Eye (tissue), 1 donor: ENCODE data around the gene P2RX6.
"Not testable (repeated sequence)": the region's sequence is repeated elsewhere in the genome, so short reads cannot be mapped to it uniquely, and the experiment has no call there.

Source experiments
- DNase-seq: peaks from one replicate; pipeline ENCODE4 v3.0.0-alpha.2; 2015

P2RX6 gene

DNA sequence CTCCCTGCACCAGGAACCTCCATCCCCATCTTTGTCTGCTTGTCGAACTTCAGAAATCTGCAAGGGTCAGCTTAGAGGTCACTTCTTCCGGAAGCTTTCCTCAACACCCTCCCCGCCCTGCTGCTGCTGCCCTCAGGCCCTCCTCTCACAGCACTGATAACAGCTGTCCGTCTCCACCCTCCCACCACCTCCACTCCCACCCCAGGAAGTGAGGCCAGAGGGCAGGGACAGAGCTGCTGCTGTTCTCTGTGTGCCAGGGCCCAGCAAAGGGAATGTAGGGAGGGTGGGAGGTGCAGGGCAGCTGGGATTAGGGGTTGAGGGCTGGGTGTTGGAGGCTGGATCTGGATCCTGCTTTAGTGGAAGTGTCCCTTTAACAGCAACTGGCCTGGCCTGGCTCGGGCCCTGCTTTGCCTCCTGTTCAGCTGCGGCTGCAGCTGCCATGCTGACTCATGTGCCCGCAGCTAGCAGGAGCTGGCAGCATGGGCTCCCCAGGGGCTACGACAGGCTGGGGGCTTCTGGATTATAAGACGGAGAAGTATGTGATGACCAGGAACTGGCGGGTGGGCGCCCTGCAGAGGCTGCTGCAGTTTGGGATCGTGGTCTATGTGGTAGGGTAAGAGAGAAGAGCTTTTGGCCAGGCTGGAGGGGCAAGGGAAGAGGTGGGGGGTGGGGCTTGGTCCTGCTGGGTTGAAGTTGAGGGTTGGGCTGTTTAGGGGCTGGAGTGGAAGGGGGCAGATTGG, at the start of gene P2RX6:
TSS of gene P2RX6 (plus strand) at position 440 of the 740 bp plus-strand sequence. CDS start at position 450, 10 bp downstream.
- peak; percentile 89 for DNase-seq

DNA sequence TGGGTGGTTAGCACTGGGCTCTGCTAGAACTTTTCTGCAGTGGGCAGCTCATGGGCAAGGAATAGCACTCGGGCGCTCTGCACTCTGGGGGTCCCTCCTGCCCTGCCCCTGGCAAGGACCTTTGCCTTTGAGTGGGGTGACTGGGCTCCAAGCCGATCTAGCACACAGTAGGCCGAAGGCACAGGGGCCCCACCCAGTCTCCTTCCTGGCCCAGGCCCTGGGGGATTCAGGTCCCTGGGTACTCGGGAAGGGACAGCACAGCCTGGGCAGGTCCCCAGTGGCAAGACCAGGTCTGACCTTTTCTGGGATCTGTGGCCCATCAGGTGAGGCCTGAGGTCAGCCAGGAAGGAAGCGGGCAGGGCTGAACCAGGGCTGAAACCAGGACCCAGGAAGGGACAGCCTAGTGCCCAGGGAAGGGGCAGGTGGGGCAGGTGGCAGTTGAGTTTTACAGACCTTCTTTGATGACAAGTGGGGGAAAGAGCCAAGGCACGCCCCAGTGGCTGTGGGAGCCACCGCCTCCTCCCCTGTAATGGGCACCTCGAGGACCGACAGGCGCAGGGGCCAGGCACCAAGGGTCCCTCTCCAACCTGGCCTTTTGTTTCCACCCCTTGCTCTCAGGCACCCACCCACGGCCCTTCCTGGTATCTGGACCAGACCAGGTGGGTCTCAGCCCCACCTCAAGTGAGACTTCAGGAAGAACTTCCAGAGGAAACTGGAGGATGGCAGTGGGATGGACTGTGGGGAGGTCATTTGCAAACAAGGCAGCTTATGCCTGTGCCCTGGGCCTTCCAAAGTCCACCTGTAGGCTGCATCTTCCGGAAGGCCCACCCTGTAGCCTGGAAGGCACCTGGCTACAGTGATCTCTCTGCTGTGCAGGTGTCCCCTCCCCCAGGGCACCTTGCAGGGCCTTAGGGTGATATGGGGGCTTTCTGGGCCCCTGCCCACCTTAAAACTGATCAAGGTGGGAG, 48.8 kb upstream of the P2RX6 start:
- DNase-seq: no peak

DNA sequence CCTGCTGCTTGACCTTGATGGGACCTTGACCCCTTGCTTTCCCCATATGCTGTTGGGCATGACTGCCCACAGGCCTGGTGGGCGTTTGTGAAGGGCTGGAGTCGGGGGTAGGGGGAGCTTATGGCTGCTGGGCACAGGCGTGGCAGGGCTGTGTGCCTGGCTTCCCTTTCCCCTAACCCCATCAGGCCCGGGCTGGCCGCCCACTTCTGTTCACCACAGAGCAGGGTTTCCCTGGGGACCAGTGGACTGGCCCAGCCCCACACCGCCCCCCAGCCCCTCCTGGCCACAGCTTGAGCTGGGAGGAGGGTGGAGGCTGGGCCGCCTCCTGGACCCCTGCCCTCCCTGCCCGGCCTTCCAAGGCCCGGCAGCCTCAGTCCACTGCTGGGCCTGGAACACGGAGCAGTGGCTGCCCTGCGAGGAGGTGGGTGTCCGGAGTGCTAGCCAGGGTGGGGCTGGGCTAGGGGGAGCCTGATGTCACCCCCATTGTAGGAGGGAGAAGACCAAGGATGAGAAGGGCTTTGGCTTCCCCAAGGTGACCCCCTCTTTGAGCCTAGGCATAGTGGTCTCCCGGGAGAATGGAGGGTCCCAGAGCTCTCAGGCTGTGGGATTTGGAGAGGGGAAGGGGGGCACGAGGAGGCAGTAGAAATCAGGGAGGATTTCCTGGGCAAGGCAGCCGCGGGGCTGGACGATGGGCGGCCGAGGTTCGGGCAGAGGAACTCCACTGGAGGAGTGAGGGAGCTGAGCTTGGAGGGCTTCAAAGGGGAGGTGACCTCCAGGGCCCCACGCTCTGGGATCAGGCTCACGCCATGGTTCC, 47.9 kb upstream of the P2RX6 start, which contains the start of gene AIFM3:
TSS of gene AIFM3 (plus strand) at position 373 of the 814 bp plus-strand sequence. CDS start 690 bp downstream, outside the sequence.
- DNase-seq: no peak

DNA sequence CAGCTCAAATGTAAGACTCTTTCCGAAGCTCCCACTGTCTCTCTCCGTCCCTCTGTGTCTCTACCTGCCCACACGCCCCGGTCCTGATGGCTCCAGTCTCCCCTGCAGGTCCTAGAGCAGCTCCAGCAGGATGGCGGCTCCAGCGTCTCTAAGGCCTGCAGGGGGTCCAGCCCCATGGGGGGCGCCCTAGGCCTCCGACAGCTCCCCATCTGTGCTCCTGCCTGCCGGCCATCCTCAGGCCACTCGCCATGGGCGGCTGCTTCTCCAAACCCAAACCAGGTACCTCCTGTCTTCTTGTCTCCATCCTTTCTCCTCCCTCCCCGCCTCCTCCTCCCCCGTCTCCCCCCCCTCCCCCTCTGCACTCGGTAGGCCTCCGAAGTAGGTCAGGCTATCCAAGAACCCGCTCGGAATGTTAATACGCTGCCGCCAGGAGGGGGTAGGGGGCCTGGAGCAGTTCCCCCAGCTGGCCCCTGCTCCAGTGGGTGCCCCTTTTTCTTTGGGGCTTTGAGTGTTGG, 47.2 kb upstream of the P2RX6 start:
- peak; percentile 81 for DNase-seq

DNA sequence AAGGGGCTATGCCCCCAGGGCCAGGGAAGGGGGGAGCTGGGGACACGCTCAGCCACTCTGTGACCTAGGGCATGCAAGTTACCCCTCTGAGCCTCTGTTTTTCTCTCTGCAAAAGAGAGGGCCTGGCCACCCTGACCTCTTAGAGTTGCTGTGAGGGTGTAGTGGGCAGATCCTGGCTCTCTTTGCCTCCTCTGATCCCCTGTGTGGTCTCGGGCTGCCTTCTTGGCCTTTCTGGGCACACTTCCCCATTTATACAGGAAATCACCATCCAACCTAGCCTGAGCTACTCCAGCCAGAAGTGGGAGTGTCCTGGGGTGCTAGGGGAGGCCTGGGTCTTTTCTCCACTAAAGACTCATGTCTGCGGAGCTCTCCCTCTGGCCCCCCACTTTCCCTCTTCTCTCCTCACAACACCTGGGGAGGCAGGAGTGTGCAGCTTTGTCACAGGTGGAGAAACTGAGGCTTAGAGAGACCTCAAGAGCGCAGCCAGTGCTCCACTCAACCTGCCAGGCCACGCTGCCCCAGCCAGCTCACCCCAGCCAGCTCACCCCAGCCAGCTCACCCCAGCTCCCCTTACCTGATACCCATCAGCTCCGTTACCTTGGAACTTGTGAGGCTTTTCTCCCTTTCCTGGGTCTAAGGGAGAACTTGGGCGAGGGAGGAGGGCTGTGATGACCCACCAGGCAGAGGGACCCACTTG, 46.5 kb upstream of the P2RX6 start:
- no peak for DNase-seq

DNA sequence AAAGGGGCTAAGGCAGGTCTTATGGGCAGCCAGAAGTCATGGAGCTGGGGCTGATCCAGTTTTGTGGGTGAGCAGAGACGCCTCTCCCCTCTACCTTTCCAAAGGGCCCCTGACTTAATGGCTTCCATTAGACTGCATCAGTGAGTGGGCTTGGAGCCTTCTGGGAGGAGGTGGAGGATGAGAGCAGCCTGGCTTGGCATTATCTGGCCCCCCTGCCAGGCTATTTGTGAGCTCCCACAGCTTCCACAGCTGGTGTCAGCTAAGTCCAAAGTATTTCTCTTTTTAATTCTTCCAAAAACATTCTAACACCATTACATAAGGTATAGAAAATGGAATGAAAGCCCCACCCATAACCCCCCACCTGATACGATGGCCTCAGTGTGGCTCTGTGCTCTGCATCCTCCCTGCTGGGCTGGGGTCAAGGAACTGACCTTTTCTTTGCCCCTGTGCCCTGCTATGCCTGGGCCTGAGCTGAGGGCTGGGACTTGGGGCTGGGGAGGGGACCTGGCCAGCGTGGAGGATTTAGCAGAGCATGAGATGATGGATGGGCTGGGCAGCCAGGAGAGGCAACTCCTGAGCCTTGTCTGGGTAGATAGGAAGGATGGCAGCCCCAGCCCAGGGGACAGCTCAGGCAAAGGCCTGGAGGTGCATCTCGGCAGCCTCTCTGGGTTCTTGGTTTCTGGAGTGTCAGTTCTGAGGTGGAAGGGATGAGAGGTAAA, 43.9 kb upstream of the P2RX6 start:
- DNase-seq: peak; percentile 51

DNA sequence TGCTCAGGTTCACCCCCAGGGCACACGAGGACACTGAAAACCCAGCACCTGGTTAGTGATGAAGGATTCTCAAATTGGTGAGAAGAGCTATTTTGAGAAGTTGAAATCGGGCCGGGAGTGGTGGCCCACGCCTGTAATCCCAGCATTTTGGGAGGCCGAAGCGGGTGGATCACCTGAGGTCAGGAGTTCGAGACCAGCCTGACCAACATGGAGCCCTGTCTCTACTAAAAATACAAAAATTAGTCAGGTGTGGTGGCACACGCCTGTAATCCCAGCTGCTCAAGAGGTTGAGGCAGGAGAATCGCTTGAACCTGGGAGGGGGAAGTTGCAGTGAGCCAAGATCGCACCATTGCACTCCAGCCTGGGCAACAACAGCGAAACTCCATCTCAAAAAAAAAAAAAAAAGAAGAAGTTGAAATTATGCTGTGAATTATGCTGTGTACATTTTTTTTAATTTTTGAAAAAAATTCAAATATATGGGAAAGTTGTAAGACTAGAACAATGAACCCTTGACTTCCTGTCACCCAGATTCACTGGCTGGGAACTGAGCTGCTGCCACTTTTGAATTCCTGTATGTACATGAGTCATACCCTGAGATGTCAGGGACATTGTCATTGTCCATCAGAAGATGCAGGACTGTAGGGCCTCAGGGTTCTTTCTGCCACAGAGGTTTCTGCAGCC, 42.8 kb upstream of the P2RX6 start:
- DNase-seq: not testable (repeated sequence)

DNA sequence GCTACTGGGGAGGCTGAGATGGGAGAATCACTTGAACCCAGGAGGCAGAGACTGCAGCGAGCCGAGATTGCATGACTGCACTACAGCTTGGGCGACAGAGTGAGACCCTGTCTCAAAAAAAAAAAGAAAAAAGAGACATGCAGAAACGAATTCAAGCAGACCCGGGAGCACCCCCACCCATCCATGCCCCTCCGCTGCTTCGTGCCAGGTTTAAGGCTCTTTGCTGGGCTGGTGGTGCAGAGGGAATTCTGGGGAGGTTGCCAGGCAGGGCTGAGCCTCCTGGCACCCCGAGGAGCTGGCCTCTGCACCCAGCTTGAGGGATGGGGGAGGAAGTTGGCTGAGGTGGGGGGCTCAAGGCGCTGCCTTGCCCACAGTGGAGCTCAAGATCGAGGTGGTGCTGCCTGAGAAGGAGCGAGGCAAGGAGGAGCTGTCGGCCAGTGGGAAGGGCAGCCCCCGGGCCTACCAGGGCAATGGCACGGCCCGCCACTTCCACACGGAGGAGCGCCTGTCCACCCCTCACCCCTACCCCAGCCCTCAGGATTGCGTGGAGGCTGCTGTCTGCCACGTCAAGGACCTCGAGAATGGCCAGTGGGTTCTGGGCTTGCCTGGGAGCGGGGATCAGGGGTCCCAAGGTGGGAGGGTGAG, 41.9 kb upstream of the P2RX6 start:
- no peak for DNase-seq

DNA sequence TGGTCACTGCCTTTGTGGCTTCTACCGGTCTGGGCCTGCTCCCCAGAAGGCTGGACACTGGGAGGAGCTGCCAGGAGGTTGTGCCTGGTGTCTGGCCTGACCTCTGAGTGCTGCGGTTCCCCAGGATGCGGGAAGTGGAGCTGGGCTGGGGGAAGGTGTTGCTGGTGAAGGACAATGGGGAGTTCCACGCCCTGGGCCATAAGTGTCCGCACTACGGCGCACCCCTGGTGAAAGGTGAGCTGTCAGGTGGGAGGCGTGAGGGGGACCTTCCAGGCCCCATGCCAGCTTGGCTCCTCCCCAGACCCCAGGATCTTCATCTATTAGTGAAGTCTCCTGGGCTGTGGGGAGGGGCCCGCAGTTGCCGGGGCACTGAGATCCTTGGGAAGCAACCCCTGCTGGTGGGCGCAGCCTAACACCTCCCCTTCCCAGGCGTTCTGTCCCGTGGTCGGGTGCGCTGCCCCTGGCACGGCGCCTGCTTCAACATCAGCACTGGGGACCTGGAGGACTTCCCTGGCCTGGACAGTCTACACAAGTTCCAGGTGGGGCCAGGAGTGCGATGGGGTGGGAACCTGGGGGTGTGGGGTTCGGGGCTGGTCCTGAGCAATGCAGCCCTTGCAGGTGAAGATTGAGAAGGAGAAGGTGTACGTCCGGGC, 41.2 kb upstream of the P2RX6 start:
- DNase-seq: no peak

DNA sequence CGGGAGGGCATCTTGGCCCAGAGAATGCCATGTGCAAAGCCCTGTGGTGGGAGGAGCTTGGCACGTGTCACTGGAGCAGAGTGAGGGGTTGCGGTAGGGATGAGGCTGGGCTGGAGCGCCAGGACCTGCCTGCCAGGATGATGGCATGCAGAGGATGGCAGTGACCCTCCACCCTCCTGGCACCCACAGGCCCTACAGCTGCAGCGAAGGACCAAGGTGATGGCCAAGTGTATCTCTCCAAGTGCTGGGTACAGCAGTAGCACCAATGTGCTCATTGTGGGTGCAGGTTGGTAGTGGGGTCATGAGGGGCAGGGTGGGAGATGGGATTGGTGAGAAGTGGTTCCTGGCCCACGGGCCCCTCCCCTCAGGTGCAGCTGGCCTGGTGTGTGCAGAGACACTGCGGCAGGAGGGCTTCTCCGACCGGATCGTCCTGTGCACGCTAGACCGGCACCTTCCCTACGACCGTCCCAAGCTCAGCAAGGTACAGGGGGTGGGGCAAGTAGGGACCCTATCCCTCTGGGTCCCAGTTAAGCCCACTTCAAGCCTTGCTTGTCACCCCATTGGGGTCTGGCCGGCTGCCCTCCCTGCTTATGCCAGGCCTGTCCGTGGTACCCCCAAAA, 40.5 kb upstream of the P2RX6 start:
- DNase-seq: no peak

DNA sequence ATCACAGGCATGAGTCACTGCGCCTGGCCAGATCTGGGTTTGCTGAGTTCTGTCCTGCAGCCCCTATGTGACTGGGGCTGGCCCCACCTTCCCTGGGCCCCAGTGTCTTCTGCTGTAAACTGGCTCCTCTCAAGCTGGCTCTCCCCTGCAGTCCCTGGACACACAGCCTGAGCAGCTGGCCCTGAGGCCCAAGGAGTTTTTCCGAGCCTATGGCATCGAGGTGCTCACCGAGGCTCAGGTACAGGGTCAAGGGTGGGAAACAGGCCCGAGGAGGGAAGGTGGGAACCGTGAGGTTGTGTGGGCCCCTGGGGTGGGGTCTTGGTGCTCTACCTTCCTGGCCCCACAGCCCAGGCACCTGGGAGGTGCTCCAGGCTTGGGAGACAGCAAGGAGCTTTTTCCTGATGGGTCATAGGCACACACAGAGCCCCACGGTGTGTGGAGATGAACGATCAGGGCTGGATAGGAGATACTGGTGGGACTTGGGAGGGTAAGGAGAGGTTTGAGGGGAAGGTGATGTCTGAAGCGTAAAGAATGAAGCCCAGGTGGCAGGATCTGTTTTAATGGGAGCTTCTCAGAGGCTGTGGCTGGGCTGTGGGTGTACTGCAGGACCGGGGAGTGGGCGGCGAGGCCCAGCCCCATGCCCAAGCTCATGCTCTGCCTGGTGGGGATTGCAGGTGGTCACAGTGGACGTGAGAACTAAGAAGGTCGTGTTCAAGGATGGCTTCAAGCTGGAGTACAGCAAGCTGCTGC, 39.2 kb upstream of the P2RX6 start:
- no peak for DNase-seq

DNA sequence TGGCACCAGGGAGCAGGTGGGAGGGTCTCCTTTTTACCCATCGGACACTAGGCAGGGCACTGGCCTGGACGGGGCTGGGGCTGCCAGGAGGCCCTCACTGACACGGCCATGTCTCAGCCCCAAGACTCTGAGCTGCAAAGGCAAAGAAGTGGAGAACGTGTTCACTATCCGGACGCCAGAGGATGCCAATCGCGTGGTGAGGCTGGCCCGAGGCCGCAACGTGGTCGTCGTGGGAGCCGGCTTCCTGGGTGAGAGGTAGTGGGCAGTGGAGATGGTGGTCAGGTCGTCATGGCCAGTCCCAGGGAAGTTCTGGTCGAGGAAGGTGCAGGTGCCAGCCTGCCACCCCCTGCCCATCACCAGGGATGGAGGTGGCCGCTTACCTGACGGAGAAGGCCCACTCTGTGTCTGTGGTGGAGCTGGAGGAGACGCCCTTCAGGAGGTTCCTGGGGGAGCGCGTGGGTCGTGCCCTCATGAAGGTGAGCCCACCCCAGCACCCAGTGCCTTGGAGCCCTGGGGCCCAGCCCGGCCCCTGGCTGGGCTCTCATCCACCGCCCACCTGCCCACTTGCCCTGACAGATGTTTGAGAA, 38.6 kb upstream of the P2RX6 start:
- no peak for DNase-seq

DNA sequence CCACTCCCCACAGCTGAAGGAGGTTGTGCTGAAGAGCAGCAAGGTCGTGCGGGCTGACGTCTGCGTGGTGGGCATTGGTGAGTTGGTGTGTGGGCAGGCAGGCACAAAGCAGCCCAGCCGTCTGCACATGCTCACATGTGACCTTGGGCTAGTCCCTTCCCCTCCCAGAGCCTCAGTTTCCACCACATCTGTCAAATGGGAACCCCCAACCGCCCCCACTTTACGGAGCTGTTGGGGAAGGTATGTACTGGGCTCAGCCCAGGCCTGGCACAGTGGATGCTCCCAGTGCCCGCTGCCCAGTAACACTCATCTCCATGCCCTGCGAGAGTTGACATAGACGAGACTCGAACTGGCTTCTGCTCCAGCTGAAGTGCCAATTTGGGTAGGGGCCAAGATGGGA, 37.9 kb upstream of the P2RX6 start:
- DNase-seq: no peak

DNA sequence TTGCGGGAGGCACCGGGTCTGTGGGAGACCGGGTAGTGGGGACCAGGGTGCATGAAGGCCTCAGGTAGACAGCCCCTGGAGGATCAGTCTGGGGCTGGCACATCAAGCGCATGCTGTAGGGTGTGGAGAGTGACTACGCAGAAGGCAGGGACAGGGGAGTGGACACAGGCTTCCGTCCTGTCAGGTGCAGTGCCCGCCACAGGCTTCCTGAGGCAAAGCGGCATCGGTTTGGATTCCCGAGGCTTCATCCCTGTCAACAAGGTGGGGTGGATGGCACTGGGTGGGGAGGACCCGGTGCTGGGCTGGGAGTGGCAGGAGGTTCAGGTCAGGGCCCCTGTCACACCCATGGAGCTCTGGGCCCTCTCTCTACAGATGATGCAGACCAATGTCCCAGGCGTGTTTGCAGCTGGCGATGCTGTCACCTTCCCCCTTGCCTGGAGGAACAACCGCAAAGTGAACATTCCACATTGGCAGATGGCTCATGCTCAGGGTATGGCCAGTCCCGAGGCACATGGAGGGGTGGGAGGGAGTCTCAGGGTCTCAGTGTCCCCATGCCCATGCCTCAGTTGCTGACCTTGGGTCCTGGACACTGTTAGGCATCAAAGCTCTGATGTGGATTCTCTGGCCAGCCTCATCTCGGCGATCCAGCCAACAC, 37.3 kb upstream of the P2RX6 start:
- DNase-seq: no peak

DNA sequence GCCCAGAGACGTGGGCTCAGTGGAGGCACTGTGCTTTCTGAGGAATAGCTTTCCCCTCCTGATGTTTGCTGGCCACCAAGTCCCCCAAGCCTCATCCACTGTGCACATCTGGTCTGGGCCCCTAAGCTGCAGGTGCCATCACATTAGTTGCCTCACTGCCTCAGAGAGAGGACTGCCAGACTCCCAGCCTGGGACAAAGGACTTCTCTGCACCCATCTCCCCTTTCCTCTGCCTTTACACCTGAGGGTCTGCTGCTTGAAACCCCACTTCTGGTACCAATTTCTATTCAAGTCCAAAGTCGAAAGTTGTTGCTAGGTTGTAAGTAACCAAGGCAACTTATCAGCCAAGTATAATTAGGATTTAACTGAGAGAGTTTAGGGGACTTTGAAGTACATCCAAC, 36.5 kb upstream of the P2RX6 start:
- no peak for DNase-seq

DNA sequence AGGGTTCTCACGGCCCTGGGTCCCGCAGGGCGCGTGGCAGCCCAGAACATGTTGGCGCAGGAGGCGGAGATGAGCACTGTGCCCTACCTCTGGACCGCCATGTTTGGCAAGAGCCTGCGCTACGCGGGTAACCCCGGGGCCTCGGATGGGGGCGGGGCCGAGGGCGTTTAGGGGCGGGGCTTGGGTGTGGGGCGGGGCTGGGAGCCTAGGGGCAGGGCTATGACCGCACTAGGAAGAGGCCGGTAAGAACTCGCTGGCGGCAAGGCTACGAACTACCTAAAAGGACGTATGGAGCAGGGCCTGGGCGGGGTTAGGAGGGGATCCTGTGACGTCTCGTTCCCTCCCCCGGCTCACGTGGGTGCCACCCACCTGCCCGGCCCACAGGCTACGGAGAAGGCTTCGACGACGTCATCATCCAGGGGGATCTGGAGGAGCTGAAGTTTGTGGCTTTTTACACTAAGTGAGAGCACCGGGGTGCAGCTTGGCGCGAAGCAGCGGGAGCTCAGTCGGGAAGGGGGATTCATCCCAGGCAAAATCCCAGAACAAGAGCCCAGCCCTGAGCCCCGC, 35.6 kb upstream of the P2RX6 start:
- DNase-seq: peak; percentile 84

DNA sequence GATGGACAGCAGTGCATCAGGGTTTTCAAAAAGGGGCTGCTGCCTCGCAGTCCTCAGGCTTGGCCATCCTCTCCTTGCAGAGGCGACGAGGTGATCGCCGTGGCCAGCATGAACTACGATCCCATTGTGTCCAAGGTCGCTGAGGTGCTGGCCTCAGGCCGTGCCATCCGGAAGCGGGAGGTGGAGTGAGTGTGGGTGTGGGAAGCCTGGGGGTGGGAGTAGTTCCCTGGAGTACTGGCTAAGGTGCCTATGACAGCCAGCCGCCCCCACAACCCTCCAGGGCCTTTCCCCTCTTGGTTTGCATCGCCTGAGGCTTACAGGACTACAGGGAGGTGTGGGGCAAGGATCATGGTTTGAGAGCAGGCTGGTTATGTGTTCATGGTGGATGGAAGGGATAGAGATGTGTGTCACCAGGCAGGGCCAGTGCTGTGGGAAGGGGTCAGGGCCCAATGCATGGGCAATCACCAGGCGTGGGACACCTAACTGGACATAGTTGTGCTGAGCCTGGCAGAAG, 35.0 kb upstream of the P2RX6 start:
- no peak for DNase-seq
